Right renal pelvis (tissue), 4 donors: ENCODE results near the gene SLC7A6OS. TPM values are rescaled to one million over a fixed set of nuclear protein-coding genes. Genes with fewer than 3 reads are reported as not detected.

Source experiments
- DNase-seq, 4 donors: peaks; one replicate each; pipeline ENCODE4 v3.0.0-alpha.2; 2013; ENCODE audit warnings: low read depth in 4 of 4, low spot score in 3 of 4, missing footprints in 1 of 4
- polyA plus RNA-seq, 4 donors: library from polyadenylated mRNA; unstranded; fragments of 120-200 nt; gene quantifications; one replicate each; pipeline ENCODE4 v1.2.1, GENCODE V29; 2013; ENCODE audit not compliant: insufficient read length in 4 of 4

SLC7A6OS gene
- polyA plus RNA-seq: 10 to 100 TPM; 19.7 to 22.4 (median 21.3) TPM

GRCh38 chr16:68310774-68311511 is at the start of gene SLC7A6OS, which contains the start of gene PRMT7:
Gene SLC7A6OS, minus strand, starts transcription at chr16:68310946. Its CDS starts 20 bp downstream, at chr16:68310926.
Gene PRMT7, plus strand, starts transcription at chr16:68311019. Its CDS starts 4,961 bp downstream, at chr16:68315980.
- DNase-seq: peak; percentile 72 to 84 (median 80)

- no peak for DNase-seq
These were observed 48.8 kb upstream of the SLC7A6OS start for GRCh38 chr16:68359398-68360191.

GRCh38 chr16:68358951-68359350 is 48.2 kb upstream of the SLC7A6OS start:
- no peak for DNase-seq

GRCh38 chr16:68357923-68358322 is 47.2 kb upstream of the SLC7A6OS start:
- no peak for DNase-seq

DNA sequence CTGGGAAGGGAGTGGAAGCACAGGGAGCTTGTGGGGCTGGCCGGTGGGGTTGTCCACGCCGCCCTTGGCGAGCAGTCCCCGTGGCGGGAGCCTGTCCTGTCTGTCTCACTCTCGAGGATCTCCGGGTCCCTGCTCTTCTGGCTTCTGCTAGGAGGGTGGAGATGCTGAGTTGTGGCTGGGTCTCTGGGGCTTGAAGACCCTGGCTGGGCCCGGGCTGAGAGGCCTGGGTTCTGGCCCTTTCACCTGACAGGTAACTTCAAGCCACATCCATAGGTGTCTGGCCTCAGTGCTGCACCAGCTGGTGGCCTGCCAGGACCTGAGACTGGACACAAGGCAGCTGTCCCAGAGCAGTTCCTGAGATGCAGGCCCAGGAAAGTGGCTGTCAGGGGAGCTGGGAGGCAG is 46.8 kb upstream of the SLC7A6OS start:
- no peak for DNase-seq

DNA sequence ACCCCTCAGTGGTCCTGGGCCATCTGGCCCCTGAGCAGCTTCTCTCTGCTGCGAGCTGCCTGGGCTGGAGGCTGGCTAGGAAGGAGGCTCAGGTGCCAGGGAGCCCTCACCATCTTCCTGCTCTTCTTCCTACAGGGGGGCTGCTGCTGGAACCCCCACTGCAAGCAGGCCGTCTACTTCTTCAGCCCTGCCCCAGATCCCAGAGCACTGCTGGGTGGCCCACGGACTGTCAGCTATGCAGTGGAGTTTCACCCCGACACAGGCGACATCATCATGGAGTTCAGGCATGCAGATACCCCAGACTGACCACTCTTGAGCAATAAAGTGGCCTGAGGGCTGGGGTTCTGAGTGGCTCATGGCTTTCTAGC is 46.2 kb upstream of the SLC7A6OS start:
- DNase-seq: no peak

DNA sequence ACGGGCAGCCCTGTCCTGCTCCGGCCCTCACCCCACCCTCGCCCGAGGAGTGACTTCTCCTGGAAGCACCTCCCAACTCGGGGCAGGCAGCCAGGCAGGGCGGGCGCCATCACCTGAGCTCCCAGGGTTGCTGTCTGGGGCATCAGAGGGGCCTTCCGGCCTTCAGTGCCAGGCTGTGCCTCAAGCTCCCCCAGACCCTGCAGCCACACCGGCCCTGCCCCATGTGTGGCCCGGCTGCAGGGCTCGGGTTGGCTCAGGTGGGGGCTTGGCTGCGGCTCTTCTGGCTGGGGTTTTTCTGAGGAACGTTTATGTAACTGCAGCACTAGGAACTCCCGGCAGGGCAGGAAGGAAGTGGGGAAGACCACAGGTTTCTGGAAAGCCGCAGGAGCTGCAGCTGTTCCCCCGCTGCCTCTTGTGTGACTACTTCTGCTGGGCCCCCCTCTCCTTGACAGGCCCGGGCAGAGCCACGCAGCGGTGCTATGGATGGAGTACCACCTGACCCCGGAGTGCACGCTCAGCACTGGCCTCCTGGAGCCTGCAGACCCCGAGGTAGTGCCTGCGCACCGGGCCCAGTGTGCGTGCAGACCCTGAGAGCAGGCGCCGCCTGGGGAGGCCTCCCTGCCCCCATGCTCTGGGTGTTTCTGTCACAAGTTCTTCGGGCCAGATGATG is 45.6 kb upstream of the SLC7A6OS start:
- DNase-seq: no peak

DNA sequence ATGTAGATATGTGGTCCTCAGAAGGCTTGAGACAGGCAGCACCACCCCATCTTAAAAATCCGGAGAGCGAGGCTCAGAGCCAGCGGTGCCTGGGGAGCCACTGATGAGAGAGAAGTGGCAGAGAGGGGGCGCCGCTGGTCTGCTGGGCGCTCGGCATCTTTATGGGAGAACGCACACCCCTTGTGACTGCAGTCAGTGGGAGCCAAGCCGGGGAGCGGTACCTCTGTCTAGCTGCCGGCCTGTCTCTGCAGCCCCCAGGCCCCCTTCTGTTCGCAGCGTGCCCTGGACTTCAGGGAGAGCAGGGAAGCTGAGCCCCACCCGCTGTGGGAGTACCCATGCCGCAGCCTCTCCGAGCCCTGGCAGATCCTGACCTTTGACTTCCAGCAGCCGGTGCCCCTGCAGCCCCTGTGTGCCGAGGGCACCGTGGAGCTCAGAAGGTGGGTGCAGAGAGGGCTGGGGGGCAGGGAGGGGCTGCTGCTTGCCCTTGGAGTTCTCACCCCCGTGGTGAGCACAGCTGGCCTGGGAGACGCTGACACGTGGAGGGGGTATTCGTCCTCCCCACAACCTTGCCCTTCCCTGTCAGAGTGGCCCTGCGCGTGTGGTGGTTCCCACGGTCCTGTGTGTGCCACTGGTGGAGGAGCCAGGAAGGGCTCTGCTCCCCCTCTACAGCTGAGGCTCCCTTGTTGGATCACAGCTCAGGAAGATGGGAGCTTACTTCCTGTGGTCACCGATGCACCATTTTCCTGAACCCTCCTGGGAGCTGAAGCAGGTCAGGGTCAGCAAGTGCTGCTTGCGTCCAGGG is 44.9 kb upstream of the SLC7A6OS start:
- DNase-seq: no peak

GRCh38 chr16:68354816-68355215 is 44.1 kb upstream of the SLC7A6OS start:
- DNase-seq: no peak

DNA sequence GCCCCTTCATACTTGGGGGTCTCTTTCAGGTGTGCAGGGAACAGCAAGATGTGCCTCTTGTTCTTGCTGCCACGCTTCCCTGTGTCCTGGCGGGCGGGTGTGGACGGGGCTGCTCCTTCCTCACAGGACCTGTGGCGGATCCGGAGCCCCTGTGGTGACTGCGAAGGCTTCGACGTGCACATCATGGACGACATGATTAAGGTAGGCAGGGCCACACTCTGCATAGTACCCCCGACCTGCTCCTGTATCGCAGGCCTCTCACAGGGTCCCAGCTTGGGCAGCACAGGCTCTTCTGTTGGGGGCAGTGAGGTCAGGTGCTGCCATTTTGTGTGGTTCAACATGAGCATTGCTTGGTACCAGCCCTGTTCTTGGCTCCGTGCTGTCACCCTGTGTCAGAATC is 42.6 kb upstream of the SLC7A6OS start:
- DNase-seq: no peak

- no peak for DNase-seq
These were observed 41.3 kb upstream of the SLC7A6OS start for GRCh38 chr16:68351991-68352431.

DNA sequence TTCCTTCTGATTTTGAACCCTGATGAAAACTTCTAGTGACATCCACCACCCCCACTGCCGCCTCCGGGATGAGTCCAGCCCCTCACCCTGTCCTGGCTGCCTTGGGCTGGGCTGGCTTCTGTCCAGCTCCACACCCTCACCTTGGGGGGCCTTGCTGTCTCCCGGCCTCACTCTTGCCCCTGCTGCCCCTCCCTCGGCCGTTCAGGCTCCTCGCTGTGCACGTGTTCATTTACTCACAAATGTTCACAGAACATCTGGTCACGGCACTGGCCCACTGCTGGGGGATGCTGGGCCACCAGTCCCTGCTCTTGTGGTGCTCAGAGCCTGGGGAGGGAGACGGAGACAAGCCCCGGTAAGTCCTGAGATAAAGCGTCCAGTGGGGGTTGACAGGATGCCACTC is 40.7 kb upstream of the SLC7A6OS start:
- DNase-seq: no peak

- DNase-seq: no peak
These were observed 40.1 kb upstream of the SLC7A6OS start for GRCh38 chr16:68350813-68351350.

DNA sequence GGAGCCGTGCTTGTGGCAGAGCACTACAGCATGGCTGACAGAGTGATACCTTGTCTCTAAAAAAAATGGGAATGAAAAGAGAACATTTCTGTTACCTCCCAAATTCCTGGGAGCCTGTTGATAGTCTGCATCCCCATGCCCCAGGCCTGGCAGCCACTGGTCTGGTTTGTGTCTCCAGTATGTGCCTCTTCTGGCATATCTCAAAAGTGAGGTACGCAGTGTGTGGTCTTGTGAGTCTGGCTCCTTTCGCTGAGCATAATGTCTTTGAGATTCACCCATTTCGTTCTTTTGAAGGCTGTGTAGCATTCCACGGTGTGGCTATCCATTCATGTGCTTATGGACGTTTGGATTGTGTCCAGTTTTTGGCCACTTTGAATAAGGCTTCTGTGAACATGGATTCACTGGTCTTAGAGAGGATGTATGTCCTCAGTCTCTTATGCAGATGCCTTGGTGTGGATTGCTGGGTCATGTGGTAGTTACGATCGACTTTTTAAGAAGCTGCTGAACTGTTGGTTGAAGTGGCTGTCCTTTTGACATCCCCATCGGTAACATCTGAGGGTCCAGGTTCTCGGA is 39.2 kb upstream of the SLC7A6OS start:
- DNase-seq: no peak

GRCh38 chr16:68348639-68349445 is 38.1 kb upstream of the SLC7A6OS start:
- DNase-seq: no peak

GRCh38 chr16:68347605-68348004 is 36.9 kb upstream of the SLC7A6OS start:
- DNase-seq: no peak

- DNase-seq: no peak
These were observed 36.2 kb upstream of the SLC7A6OS start for GRCh38 chr16:68346892-68347480.

GRCh38 chr16:68345958-68346635 is 35.4 kb upstream of the SLC7A6OS start:
- no peak for DNase-seq
